Measurements from ENCODE around the gene ZFAND2B. TPM values are rescaled to one million over a fixed set of nuclear protein-coding genes. Genes with fewer than 3 reads are reported as not detected.
A peak's percentile ranks its signal among the peaks of the same experiment; 100 is the strongest.

ZFAND2B gene
- 40.4 TPM for polyA plus RNA-seq (2012; ENCODE audit: insufficient read length, low read depth)

- TF ChIP-seq TAF1 (IDR thresholded peaks at IDR 0.05; ENCODE audit: borderline replicate concordance, insufficient read depth, low read length) (peak; percentile 82; the same call in 1 of the 2 replicates), FOXP2 (optimal IDR thresholded peaks at IDR 0.05; ENCODE audit: borderline replicate concordance, extremely low read depth, extremely low read length, insufficient read depth) (peak; percentile 73), SIN3A (IDR thresholded peaks at IDR 0.05; ENCODE audit: borderline replicate concordance, insufficient read depth, low read length) (no peak), POLR2AphosphoS5 (IDR thresholded peaks at IDR 0.05; ENCODE audit: low read depth, low read length) (peak; percentile 97), REST (IDR thresholded peaks at IDR 0.05; ENCODE audit: insufficient read depth in 1 of 2, low read depth in 2 of 2, low read length in 2 of 2) (peak in 1 of 2 experiments; percentile 44; a peak in 1 of 4 replicates)
Observed at GRCh38 chr2:219206328-219207133, at the start of gene ZFAND2B. Gene ZFAND2B, plus strand, starts transcription at chr2:219206782. Its CDS starts 206 bp downstream, at chr2:219206988.

GRCh38 chr2:219157396-219157795, 49.2 kb upstream of the ZFAND2B start:
- TF ChIP-seq FOXP2 (optimal IDR thresholded peaks at IDR 0.05; ENCODE audit: borderline replicate concordance, extremely low read depth, extremely low read length, insufficient read depth) (no peak), SIN3A (IDR thresholded peaks at IDR 0.05; ENCODE audit: borderline replicate concordance, insufficient read depth, low read length) (no peak), REST (IDR thresholded peaks at IDR 0.05; ENCODE audit: insufficient read depth in 1 of 2, low read depth in 2 of 2, low read length in 2 of 2) (no peak), POLR2AphosphoS5 (IDR thresholded peaks at IDR 0.05; ENCODE audit: low read depth, low read length) (no peak), TAF1 (IDR thresholded peaks at IDR 0.05; ENCODE audit: borderline replicate concordance, insufficient read depth, low read length) (no peak)

GRCh38 chr2:219158025-219158424, 48.6 kb upstream of the ZFAND2B start:
- TF ChIP-seq POLR2AphosphoS5 (IDR thresholded peaks at IDR 0.05; ENCODE audit: low read depth, low read length) (no peak), FOXP2 (optimal IDR thresholded peaks at IDR 0.05; ENCODE audit: borderline replicate concordance, extremely low read depth, extremely low read length, insufficient read depth) (no peak), REST (IDR thresholded peaks at IDR 0.05; ENCODE audit: insufficient read depth in 1 of 2, low read depth in 2 of 2, low read length in 2 of 2) (no peak), TAF1 (IDR thresholded peaks at IDR 0.05; ENCODE audit: borderline replicate concordance, insufficient read depth, low read length) (no peak), SIN3A (IDR thresholded peaks at IDR 0.05; ENCODE audit: borderline replicate concordance, insufficient read depth, low read length) (no peak)

- TF ChIP-seq FOXP2 (optimal IDR thresholded peaks at IDR 0.05; ENCODE audit: borderline replicate concordance, extremely low read depth, extremely low read length, insufficient read depth) (no peak), SIN3A (IDR thresholded peaks at IDR 0.05; ENCODE audit: borderline replicate concordance, insufficient read depth, low read length) (no peak), TAF1 (IDR thresholded peaks at IDR 0.05; ENCODE audit: borderline replicate concordance, insufficient read depth, low read length) (no peak), POLR2AphosphoS5 (IDR thresholded peaks at IDR 0.05; ENCODE audit: low read depth, low read length) (no peak), REST (IDR thresholded peaks at IDR 0.05; ENCODE audit: insufficient read depth in 1 of 2, low read depth in 2 of 2, low read length in 2 of 2) (no peak)
Observed at GRCh38 chr2:219158586-219158985, 48.0 kb upstream of the ZFAND2B start.
